ENCODE measurements around the gene PDRG1. TPM values are rescaled to one million over a fixed set of nuclear protein-coding genes. Genes with fewer than 3 reads are reported as not detected.
"Not testable (repeated sequence)": the region's sequence is repeated elsewhere in the genome, so short reads cannot be mapped to it uniquely, and the experiment has no call there.

The PDRG1 gene
- total RNA-seq, 2 donors from 2014 or later = 5.4 to 7.9 TPM

GRCh38 chr20:31934491-31934890 is 17.4 kb downstream of the PDRG1 start:
- 67 to 74% methylated on average over 12 of the region's 14 CpGs for WGBS, 2 donors
- ATAC-seq = no peak

GRCh38 chr20:31933698-31934097 is 18.1 kb downstream of the PDRG1 start:
- 74 to 79% methylated on average over 10 of the region's 10 CpGs for WGBS, 2 donors
- no peaks in the 10 kb centered on the region for H3K36me3 ChIP-seq (replicated peaks in 1 of 2; ENCODE audit: insufficient read depth in 1 of 2, low read depth in 2 of 2)
- TF ChIP-seq CTCF (IDR thresholded peaks at IDR 0.05) (no peak), POLR2A (IDR thresholded peaks at IDR 0.05) (no peak)
- no peak overlapping the region for H3K4me3 ChIP-seq
- H3K27ac ChIP-seq = no peak overlapping the region
- no peak for ATAC-seq
- H3K4me1 ChIP-seq = no peaks in the 10 kb centered on the region
- intact Hi-C loops (cut with DNase I) = no loop called here
- no peak for DNase-seq
- H3K9me3 ChIP-seq = no peaks in the 10 kb centered on the region
- H3K27me3 ChIP-seq = no peaks in the 10 kb centered on the region

More at GRCh38 chr20:31934491-31934890, 17.4 kb downstream of the PDRG1 start:
- Histone ChIP-seq H3K9me3 (no peaks in the 10 kb centered on the region), H3K4me1 (no peaks in the 10 kb centered on the region), H3K36me3 (replicated peaks in 1 of 2; ENCODE audit: insufficient read depth in 1 of 2, low read depth in 2 of 2) (no peaks in the 10 kb centered on the region), H3K27ac (no peak overlapping the region), H3K4me3 (no peak overlapping the region), H3K27me3 (no peaks in the 10 kb centered on the region)
- DNase-seq = no peak
- intact Hi-C loops (cut with DNase I) = no loop called here
- TF ChIP-seq POLR2A (IDR thresholded peaks at IDR 0.05) (no peak), CTCF (IDR thresholded peaks at IDR 0.05) (no peak)

- ATAC-seq (no peak), DNase-seq (no peak)
- TF ChIP-seq POLR2A (IDR thresholded peaks at IDR 0.05) = no peak
- TF ChIP-seq CTCF (IDR thresholded peaks at IDR 0.05) = no peak
- Histone ChIP-seq H3K27ac (no peak overlapping the region), H3K27me3 (no peaks in the 10 kb centered on the region), H3K36me3 (replicated peaks in 1 of 2; ENCODE audit: insufficient read depth in 1 of 2, low read depth in 2 of 2) (no peaks in the 10 kb centered on the region), H3K4me3 (no peak overlapping the region), H3K4me1 (no peaks in the 10 kb centered on the region), H3K9me3 (no peaks in the 10 kb centered on the region)
- WGBS, 2 donors = 37 to 42% methylated on average over 5 of the region's 5 CpGs
- intact Hi-C loops (cut with DNase I) = no loop called here
Measured at GRCh38 chr20:31930779-31931178, 21.1 kb downstream of the PDRG1 start.

- WGBS, 2 donors = 76 to 80% methylated on average over 4 of the region's 4 CpGs
- ATAC-seq; H3K27ac ChIP-seq; H3K4me3 ChIP-seq; intact Hi-C loops (cut with DNase I); DNase-seq; H3K36me3 ChIP-seq (replicated peaks in 1 of 2; ENCODE audit: insufficient read depth in 1 of 2, low read depth in 2 of 2); H3K9me3 ChIP-seq; H3K27me3 ChIP-seq; H3K4me1 ChIP-seq: not testable (repeated sequence)
Measured at GRCh38 chr20:31929631-31930030, 22.2 kb downstream of the PDRG1 start.

- ATAC-seq = no peak
- no peaks in the 10 kb centered on the region for H3K9me3 ChIP-seq
- H3K4me3 ChIP-seq = no peak overlapping the region
- no peak for DNase-seq
- H3K36me3 ChIP-seq (replicated peaks in 1 of 2; ENCODE audit: insufficient read depth in 1 of 2, low read depth in 2 of 2) = no peaks in the 10 kb centered on the region
- H3K27ac ChIP-seq = no peak overlapping the region
- no peaks in the 10 kb centered on the region for H3K27me3 ChIP-seq
- H3K4me1 ChIP-seq = no peaks in the 10 kb centered on the region
- intact Hi-C loops (cut with DNase I) = no loop called here
- TF ChIP-seq POLR2A (IDR thresholded peaks at IDR 0.05) (no peak), CTCF (IDR thresholded peaks at IDR 0.05) (no peak)
- WGBS, 2 donors = 46 to 52% methylated on average over 8 of the region's 8 CpGs
Measured at GRCh38 chr20:31927627-31928159, 24.2 kb downstream of the PDRG1 start.
